Caco-2 (cell line): ENCODE measurements around the gene SLC12A9. TPM values are rescaled to one million over a fixed set of nuclear protein-coding genes. Genes with fewer than 3 reads are reported as not detected.

Experiments
- BruUV-seq: library from RNA; stranded (reverse); fragments of 400-500 nt; replicated peaks from 2 replicates; lab custom pipeline; 2021; lab: Mats Ljungman, UMichigan
- CTCF ChIA-PET: fragments of 300-600 bp; sonication (Branson Sonifier 250); formaldehyde crosslinking; loops from one replicate; lab custom pipeline; 2022; ENCODE audit warnings: antibody characterized with exemption; lab: Charles Lee
- POLR2A ChIA-PET: fragments of 300-600 bp; sonication (Branson Sonifier 250); formaldehyde crosslinking; loops from one replicate; lab custom pipeline; 2022; ENCODE audit warnings: antibody characterized with exemption; lab: Charles Lee
- DNase-seq, 2 experiments: peaks; one replicate each; pipeline versions ENCODE4 v3.0.0 to v3.0.0-alpha.2; 2020 to 2022
- H3K27me3 ChIP-seq: replicated peaks from 2 replicates; pipeline ENCODE4 v1.6.0; 2011; ENCODE audit warnings: low read length; ENCODE audit not compliant: control insufficient read depth, insufficient read depth
- H3K36me3 ChIP-seq: 2 replicates; pipeline ENCODE4 v1.5.1; 2011; ENCODE audit warnings: low read length; ENCODE audit not compliant: control insufficient read depth, insufficient read depth
- H3K4me1 ChIP-seq: fragments of 250-450 bp; sonication (Bioruptor Pico); 2 replicates; pipeline ENCODE4 v1.5.1; 2020; ENCODE audit warnings: mild to moderate bottlenecking
- H3K4me3 ChIP-seq: 2 replicates; pipeline ENCODE4 v1.5.1; 2011; ENCODE audit warnings: low read depth, mild to moderate bottlenecking, control low read depth, low read length
- H3K9me3 ChIP-seq: fragments of 250-450 bp; sonication (Bioruptor Pico); 2 replicates; pipeline ENCODE4 v1.5.1; 2020; ENCODE audit warnings: mild to moderate bottlenecking, moderate library complexity
- H3K27ac Mint-ChIP-seq: one replicate; pipeline ENCODE4 v1.8.0; 2022; ENCODE audit warnings: mixed read lengths; ENCODE audit not compliant: unreplicated experiment
- H3K27me3 Mint-ChIP-seq: one replicate; pipeline ENCODE4 v1.8.0; 2022; ENCODE audit warnings: mixed read lengths; ENCODE audit not compliant: insufficient read depth, unreplicated experiment
- H3K36me3 Mint-ChIP-seq: one replicate; pipeline ENCODE4 v1.8.0; 2022; ENCODE audit warnings: mild to moderate bottlenecking, mixed read lengths; ENCODE audit not compliant: insufficient read depth, unreplicated experiment
- H3K4me1 Mint-ChIP-seq: one replicate; pipeline ENCODE4 v1.8.0; 2022; ENCODE audit warnings: low read depth, mixed read lengths; ENCODE audit not compliant: unreplicated experiment
- H3K4me3 Mint-ChIP-seq: one replicate; pipeline ENCODE4 v1.8.0; 2022; ENCODE audit warnings: mild to moderate bottlenecking, moderate library complexity, mixed read lengths; ENCODE audit not compliant: unreplicated experiment
- H3K9me3 Mint-ChIP-seq: one replicate; pipeline ENCODE4 v1.8.0; 2022; ENCODE audit warnings: mixed read lengths; ENCODE audit not compliant: unreplicated experiment
- CTCF ChIP-seq, 2 experiments: fragments of 200-600 bp in 1 of 2; IDR thresholded peaks; 1 replicate in 1 of 2; 2 replicates in 1 of 2; pipeline versions ENCODE4 v1.5.1 to v1.8.0; 2011 to 2022; ENCODE audit warnings: antibody characterized with exemption in 1 of 2, control low read depth in 1 of 2, inconsistent platforms in 1 of 2, low read depth in 1 of 2, low read length in 1 of 2, mild to moderate bottlenecking in 1 of 2, moderate library complexity in 1 of 2; ENCODE audit not compliant: insufficient read depth in 1 of 2, severe bottlenecking in 1 of 2, unreplicated experiment in 1 of 2
- intact Hi-C: fragments of 100-400 bp; cut with micrococcal nuclease; formaldehyde crosslinking; loops from one replicate; pipeline ENCODE4 v1.10.0; 2022; ENCODE audit not compliant: unreplicated experiment
- total RNA-seq: library from RNA; stranded (reverse); gene quantifications from 2 replicates; pipeline ENCODE4 v1.2.3, GENCODE V29; 2022

SLC12A9 gene
- total RNA-seq, 1 experiment from 2014 or later, result 60.7 TPM

DNA sequence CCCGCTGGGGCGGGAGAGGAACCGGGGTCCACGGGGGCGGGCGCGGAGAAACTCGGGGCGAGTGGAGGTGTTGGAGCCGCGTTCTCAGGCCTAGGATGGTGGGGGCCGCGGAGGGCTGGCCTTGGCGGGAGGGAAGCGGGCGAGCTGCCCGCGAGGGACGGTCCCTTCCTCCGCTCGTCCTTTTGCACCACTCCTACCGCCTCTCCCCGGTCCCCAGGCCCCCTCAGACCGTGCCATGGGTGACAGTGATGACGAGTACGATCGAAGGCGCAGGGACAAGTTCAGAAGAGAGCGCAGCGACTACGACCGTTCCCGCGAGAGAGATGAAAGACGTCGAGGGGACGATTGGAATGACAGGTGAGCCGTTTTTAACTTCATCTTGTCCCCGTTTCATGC lies 22.8 kb downstream of the SLC12A9 start:
- Mint-ChIP-seq H3K4me3 (peak overlapping the region; percentile 85), H3K9me3 (no peaks in the 10 kb centered on the region), H3K36me3 (peaks cover 98% of the 10 kb centered on the region), H3K4me1 (peaks cover 14% of the 10 kb centered on the region), H3K27ac (peak overlapping the region; percentile 98), H3K27me3 (no peaks in the 10 kb centered on the region)
- CTCF ChIA-PET, result interaction anchor here (0.6 to 1.8 kb wide), 9 partner anchors 14 to 301 kb away, joined by 3 to 22 read pairs (median 7); partner anchors contain the start of genes EPHB4, FBXO24, POP7 and SLC12A9
- Histone ChIP-seq H3K4me1 (peaks cover 10% of the 10 kb centered on the region; the same call in 1 of the 2 replicates), H3K36me3 (peaks cover 1% of the 10 kb centered on the region; the same call in 1 of the 2 replicates), H3K9me3 (no peaks in the 10 kb centered on the region), H3K4me3 (peak overlapping the region; percentile 81), H3K27me3 (no peaks in the 10 kb centered on the region)
- TF ChIP-seq CTCF (IDR thresholded peaks at IDR 0.05; ENCODE audit: insufficient read depth in 1 of 2, low read depth in 1 of 2, low read length in 1 of 2, severe bottlenecking in 1 of 2, unreplicated experiment in 1 of 2), result no peak
- peak in 1 of 2 experiments; percentile 54 for DNase-seq
- intact Hi-C loops, result loop anchor here (1.0 kb wide), 1 partner anchor 14 kb away; the partner anchor contains the start of gene UFSP1
- POLR2A ChIA-PET, result interaction anchor here (0.7 to 1.4 kb wide), 15 partner anchors 12 to 447 kb away, joined by 3 to 76 read pairs (median 7); partner anchors contain the start of genes EPHB4, FBXO24, LRCH4 and MOSPD3
- TSS peak; percentile 51 for BruUV-seq

- H3K4me3 ChIP-seq, result no peak overlapping the region
- peaks cover 3% of the 10 kb centered on the region for H3K36me3 ChIP-seq
- Mint-ChIP-seq H3K36me3 (peaks cover 98% of the 10 kb centered on the region), H3K4me1 (peaks cover 18% of the 10 kb centered on the region), H3K4me3 (no peak overlapping the region), H3K27me3 (no peaks in the 10 kb centered on the region), H3K27ac (no peak overlapping the region), H3K9me3 (no peaks in the 10 kb centered on the region)
- peaks cover 10% of the 10 kb centered on the region; the same call in 1 of the 2 replicates for H3K4me1 ChIP-seq
- intact Hi-C loops, result no loop called here
- DNase-seq, result no peak
- no peak for TF ChIP-seq CTCF (IDR thresholded peaks at IDR 0.05; ENCODE audit: insufficient read depth in 1 of 2, low read depth in 1 of 2, low read length in 1 of 2, severe bottlenecking in 1 of 2, unreplicated experiment in 1 of 2)
- H3K27me3 ChIP-seq, result no peaks in the 10 kb centered on the region
- ChIA-PET CTCF (no interaction called here), POLR2A (interaction anchor here (1.4 kb wide), 1 partner anchor 11 kb away, joined by 5 read pairs; the partner anchor contains the start of gene UFSP1)
- no TSS peak for BruUV-seq
- no peaks in the 10 kb centered on the region for H3K9me3 ChIP-seq
Observed at GRCh38 chr7:100878013-100878412, 25.5 kb downstream of the SLC12A9 start.

GRCh38 chr7:100878685-100879084 lies 26.2 kb downstream of the SLC12A9 start:
- Histone ChIP-seq H3K27me3 (no peaks in the 10 kb centered on the region), H3K36me3 (peaks cover 3% of the 10 kb centered on the region), H3K9me3 (no peaks in the 10 kb centered on the region), H3K4me1 (peaks cover 10% of the 10 kb centered on the region; the same call in 1 of the 2 replicates), H3K4me3 (no peak overlapping the region)
- Mint-ChIP-seq H3K9me3 (no peaks in the 10 kb centered on the region), H3K36me3 (peaks cover 98% of the 10 kb centered on the region), H3K27ac (no peak overlapping the region), H3K4me3 (no peak overlapping the region), H3K27me3 (no peaks in the 10 kb centered on the region), H3K4me1 (peaks cover 24% of the 10 kb centered on the region)
- no peak for DNase-seq
- ChIA-PET POLR2A (interaction anchor here (0.6 kb wide), 1 partner anchor 17 kb away, joined by 7 read pairs; no protein-coding TSS in a partner anchor), CTCF (no interaction called here)
- no TSS peak for BruUV-seq
- TF ChIP-seq CTCF (IDR thresholded peaks at IDR 0.05; ENCODE audit: insufficient read depth in 1 of 2, low read depth in 1 of 2, low read length in 1 of 2, severe bottlenecking in 1 of 2, unreplicated experiment in 1 of 2), result no peak
- intact Hi-C loops, result no loop called here
